Measurements from ENCODE around the gene ZSWIM5. TPM values are rescaled to one million over a fixed set of nuclear protein-coding genes. Genes with fewer than 3 reads are reported as not detected.
"Not testable (repeated sequence)": the region's sequence is repeated elsewhere in the genome, so short reads cannot be mapped to it uniquely, and the experiment has no call there.

Gene ZSWIM5
- total RNA-seq, 1 experiment from 2014 or later = 7.9 TPM

- POLR2A ChIA-PET = no interaction called here
These were observed 203.5 kb downstream of the ZSWIM5 start for GRCh38 chr1:45002650-45003645.

GRCh38 chr1:45001576-45001975 lies 204.8 kb downstream of the ZSWIM5 start:
- CTCF ChIA-PET; ATAC-seq; H3K9me3 ChIP-seq (ENCODE audit: control insufficient read depth, insufficient read depth, low read depth, low read length); BruUV-seq (replicated peaks); POLR2A ChIA-PET; H3K4me1 ChIP-seq (ENCODE audit: control insufficient read depth, insufficient read depth, low read length); H3K4me3 ChIP-seq (ENCODE audit: low read depth in 2 of 2, low read length in 2 of 2); DNase-seq (ENCODE audit: low read depth, low spot score); in situ Hi-C loops (cut with HindIII; ENCODE audit: low pct_unique_long_range_greater_than_20kb, low sequenced_read_pairs); intact Hi-C loops (cut with micrococcal nuclease; ENCODE audit: unreplicated experiment); H3K27ac ChIP-seq (ENCODE audit: low read length); H3K36me3 ChIP-seq (ENCODE audit: control insufficient read depth, insufficient read depth, low read length); H3K27me3 ChIP-seq (ENCODE audit: control insufficient read depth, insufficient read depth, low read length): not testable (repeated sequence)

More at GRCh38 chr1:45002650-45003645, 203.5 kb downstream of the ZSWIM5 start:
- Histone ChIP-seq H3K4me3 (ENCODE audit: low read depth in 2 of 2, low read length in 2 of 2) (no peak overlapping the region), H3K27me3 (ENCODE audit: control insufficient read depth, insufficient read depth, low read length) (no peaks in the 10 kb centered on the region), H3K27ac (ENCODE audit: low read length) (no peak overlapping the region), H3K36me3 (ENCODE audit: control insufficient read depth, insufficient read depth, low read length) (no peaks in the 10 kb centered on the region; the same call in none of the 2 replicates), H3K4me1 (ENCODE audit: control insufficient read depth, insufficient read depth, low read length) (no peaks in the 10 kb centered on the region), H3K9me3 (ENCODE audit: control insufficient read depth, insufficient read depth, low read depth, low read length) (no peaks in the 10 kb centered on the region)
- DNase-seq (ENCODE audit: low read depth, low spot score) (no peak), ATAC-seq (no peak)
- intact Hi-C loops (cut with micrococcal nuclease; ENCODE audit: unreplicated experiment) (no loop called here), in situ Hi-C loops (cut with HindIII; ENCODE audit: low pct_unique_long_range_greater_than_20kb, low sequenced_read_pairs) (no loop called here)
- CTCF ChIA-PET = no interaction called here
- BruUV-seq (replicated peaks) = TSS peak; percentile 40
- TF ChIP-seq TCF7L2 (IDR thresholded peaks at IDR 0.05; ENCODE audit: low read depth, low read length) (no peak), SIN3A (IDR thresholded peaks at IDR 0.05; ENCODE audit: borderline replicate concordance, insufficient read depth, low read depth, low read length) (no peak), POLR2AphosphoS5 (IDR thresholded peaks at IDR 0.05; ENCODE audit: low read depth, low read length) (no peak), REST (IDR thresholded peaks at IDR 0.05; ENCODE audit: insufficient read depth in 1 of 2, low read depth in 2 of 2, low read length in 1 of 2) (no peak), CTCF (IDR thresholded peaks at IDR 0.05) (no peak)

GRCh38 chr1:45001011-45001481 lies 205.4 kb downstream of the ZSWIM5 start:
- H3K9me3 ChIP-seq (ENCODE audit: control insufficient read depth, insufficient read depth, low read depth, low read length) = no peaks in the 10 kb centered on the region
- H3K4me1 ChIP-seq (ENCODE audit: control insufficient read depth, insufficient read depth, low read length) = no peaks in the 10 kb centered on the region
- no peaks in the 10 kb centered on the region; the same call in none of the 2 replicates for H3K36me3 ChIP-seq (ENCODE audit: control insufficient read depth, insufficient read depth, low read length)
- in situ Hi-C loops (cut with HindIII; ENCODE audit: low pct_unique_long_range_greater_than_20kb, low sequenced_read_pairs) (no loop called here), intact Hi-C loops (cut with micrococcal nuclease; ENCODE audit: unreplicated experiment) (no loop called here)
- TF ChIP-seq CTCF (IDR thresholded peaks at IDR 0.05) = no peak
- TF ChIP-seq REST (IDR thresholded peaks at IDR 0.05; ENCODE audit: insufficient read depth in 1 of 2, low read depth in 2 of 2, low read length in 1 of 2) = no peak
- no peak for TF ChIP-seq POLR2AphosphoS5 (IDR thresholded peaks at IDR 0.05; ENCODE audit: low read depth, low read length)
- TF ChIP-seq SIN3A (IDR thresholded peaks at IDR 0.05; ENCODE audit: borderline replicate concordance, insufficient read depth, low read depth, low read length) = no peak
- no peak for TF ChIP-seq TCF7L2 (IDR thresholded peaks at IDR 0.05; ENCODE audit: low read depth, low read length)
- H3K27me3 ChIP-seq (ENCODE audit: control insufficient read depth, insufficient read depth, low read length) = no peaks in the 10 kb centered on the region
- ChIA-PET POLR2A (no interaction called here), CTCF (no interaction called here)
- ATAC-seq (peak; percentile 73), DNase-seq (ENCODE audit: low read depth, low spot score) (no peak)
- no peak overlapping the region for H3K4me3 ChIP-seq (ENCODE audit: low read depth in 2 of 2, low read length in 2 of 2)
- no peak overlapping the region for H3K27ac ChIP-seq (ENCODE audit: low read length)
- no TSS peak for BruUV-seq (replicated peaks)
